Activated CD8-positive, alpha-beta memory T cell treated with anti-CD3 and anti-CD28 coated beads for 48 hours (primary cell): ENCODE results near the gene MRPL9.

ENCODE experiments used
- DNase-seq, 3 experiments: peaks; one replicate each; pipeline ENCODE4 v3.0.0-alpha.2; 2020; ENCODE audit warnings: low read depth in 2 of 3, low spot score in 2 of 3

MRPL9 gene

DNA sequence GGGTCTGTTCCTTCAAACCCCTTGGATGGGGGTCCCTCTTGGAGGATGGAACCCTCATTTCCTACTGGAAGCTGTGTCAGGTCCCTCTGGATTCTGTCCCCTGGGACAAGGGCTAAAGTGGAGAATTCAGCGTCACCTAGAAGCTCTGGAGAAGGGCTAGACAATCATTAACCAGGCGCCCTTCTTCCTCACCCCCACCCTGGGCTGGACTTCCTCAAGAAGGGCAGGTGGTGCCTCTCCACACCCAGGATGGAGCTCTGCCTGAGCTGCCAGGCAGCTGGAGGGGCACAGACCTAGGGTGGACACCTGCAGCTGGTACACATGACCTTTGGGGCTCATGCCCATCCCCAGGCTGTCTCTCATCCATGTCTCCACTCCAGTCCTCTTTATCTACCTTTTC lies 50.3 kb downstream of the MRPL9 start:
- no peak for DNase-seq

DNA sequence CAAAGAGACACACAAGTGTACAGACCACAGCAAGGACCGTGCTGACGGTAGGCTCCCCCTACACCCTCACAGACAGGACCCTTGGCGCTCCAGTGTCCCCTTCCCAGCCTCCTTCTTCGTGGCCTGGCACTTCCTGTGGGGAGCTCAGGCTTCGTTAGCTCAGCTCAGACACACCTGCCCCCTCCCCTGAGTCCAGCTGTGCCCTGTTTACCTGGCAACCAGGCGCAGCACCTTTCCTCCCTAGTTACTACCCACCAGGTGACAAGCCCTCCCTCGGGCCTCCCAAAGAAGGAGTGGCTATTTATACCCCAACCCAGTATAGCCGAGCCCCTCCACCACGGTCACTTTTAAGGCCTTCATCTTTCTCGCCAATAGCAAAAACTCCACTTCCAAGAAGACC lies 51.3 kb downstream of the MRPL9 start:
- no peak for DNase-seq

DNA sequence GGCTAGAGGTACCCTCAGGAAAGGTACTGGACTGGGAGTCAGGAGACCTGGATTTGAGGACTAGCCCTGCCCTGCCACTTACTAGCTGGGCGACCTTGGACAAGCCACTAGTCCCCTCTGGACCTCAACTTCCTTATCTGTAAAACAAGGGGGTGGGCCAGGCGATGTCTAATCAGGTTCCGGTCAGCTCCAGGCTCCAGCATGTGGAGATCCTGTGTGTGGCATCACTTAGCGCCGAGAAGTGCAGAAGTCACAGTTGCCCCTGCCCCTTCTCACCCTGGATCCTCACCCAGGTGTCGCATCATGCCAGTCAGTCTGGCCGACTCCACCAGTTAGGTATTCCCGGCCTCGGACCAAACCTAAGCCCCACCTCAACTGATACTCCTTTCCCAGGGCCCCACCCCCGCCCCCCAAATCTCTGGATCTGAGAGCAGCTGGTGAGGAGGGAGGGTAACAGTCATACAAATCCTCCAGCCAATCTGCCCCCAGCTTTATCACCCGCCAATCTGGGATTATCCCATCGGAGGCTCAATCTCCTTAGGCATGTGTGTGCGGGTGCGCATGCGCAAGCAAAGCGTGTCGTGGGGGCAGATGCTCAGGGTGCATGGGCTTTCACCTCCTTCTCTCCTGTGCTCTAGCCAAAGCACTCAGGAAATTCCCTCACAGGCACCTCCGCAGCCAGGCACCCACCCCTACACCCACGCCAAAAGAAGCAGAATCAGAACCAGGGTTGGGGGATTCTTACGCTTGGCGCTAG lies 52.1 kb downstream of the MRPL9 start:
- DNase-seq, result no peak

DNA sequence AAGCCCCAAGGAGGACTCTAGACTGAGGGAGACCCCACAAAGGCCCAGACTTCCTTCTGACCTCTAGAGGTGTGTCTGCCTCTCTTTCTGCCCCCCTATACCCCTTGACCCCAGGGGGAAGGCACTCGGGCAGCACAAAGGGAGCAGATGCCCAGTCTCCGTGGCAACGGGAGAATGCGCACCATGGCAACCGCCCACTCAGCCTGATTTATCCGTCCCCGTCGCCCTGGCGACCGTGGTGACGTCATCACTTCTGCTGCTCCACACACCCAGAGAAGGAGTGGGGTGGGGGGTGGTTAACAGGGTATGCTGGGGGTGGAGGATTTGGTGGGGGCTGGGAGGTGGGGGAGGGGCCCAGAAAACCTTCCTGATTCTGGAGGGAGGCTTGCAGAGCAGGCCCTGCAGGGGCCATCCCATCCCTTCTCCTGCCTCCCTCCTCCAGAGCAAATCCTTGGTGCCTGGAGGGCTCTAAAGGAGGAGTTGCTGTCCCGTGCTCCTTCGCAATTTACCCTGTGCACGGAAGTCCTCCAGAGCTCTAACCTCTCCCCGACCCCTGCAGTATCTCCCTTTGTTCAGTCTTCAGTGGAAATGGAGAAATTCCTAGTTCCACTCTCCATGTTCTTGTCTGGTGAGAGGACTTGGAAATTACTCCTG lies 53.0 kb downstream of the MRPL9 start:
- DNase-seq, result peak in 1 of 3 experiments; percentile 22
